Posterior vena cava (tissue), 2 donors: ENCODE measurements around the gene PLEKHA6. TPM values are rescaled to one million over a fixed set of nuclear protein-coding genes. Genes with fewer than 3 reads are reported as not detected.

Source experiments
- DNase-seq: peaks from one replicate; pipeline ENCODE4 v3.0.0-alpha.2; 2020; ENCODE audit warnings: low spot score
- intact Hi-C, 2 donors: fragments of 100-400 bp; cut with DNase I; formaldehyde crosslinking; loops; one replicate each; pipeline versions ENCODE4 v1.14.1 to v1.14.2; 2022 to 2023
- total RNA-seq, 2 donors: library from RNA; stranded (reverse); fragmentation: NEBNext Ultra II Directional; extraction: Animal tissue kit (Norgen Biotek cat#: 25700); gene quantifications; one replicate each; pipeline ENCODE4 v1.2.1, GENCODE V29; 2021
- donor health status: DM: yes; HTN: yes; CAD: no.
- donor health status: DM: yes; HTN: yes; CAD: no.

Gene PLEKHA6
- total RNA-seq, 2 donors from 2014 or later: 13.3 to 23.5 TPM

GRCh38 chr1:204360314-204360713 is 585 bp upstream of the PLEKHA6 start:
- intact Hi-C loops: loop anchor here (2.0 to 10.0 kb wide), 4 partner anchors 102 to 496 kb away; partner anchors contain the start of genes GOLT1A (in 1 of the 2) and SNRPE (in 1 of the 2)
- no peak for DNase-seq

GRCh38 chr1:204359131-204359473 is 627 bp downstream of the PLEKHA6 start:
- intact Hi-C loops: loop anchor here in 1 of 2 donors (10.0 kb wide), 1 partner anchor 114 kb away; no protein-coding TSS in a partner anchor
- no peak for DNase-seq

- intact Hi-C loops: loop anchor here in 1 of 2 donors (10.0 kb wide), 1 partner anchor 114 kb away; no protein-coding TSS in a partner anchor
- DNase-seq: no peak
Observed at GRCh38 chr1:204358605-204359004, 1.1 kb downstream of the PLEKHA6 start.

- intact Hi-C loops: loop anchor here in 1 of 2 donors (10.0 kb wide), 1 partner anchor 113 kb away; no protein-coding TSS in a partner anchor
- no peak for DNase-seq
Observed at GRCh38 chr1:204357551-204358490, 1.9 kb downstream of the PLEKHA6 start.

- no peak for DNase-seq
- intact Hi-C loops: loop anchor here in 1 of 2 donors (10.0 kb wide), 1 partner anchor 112 kb away; no protein-coding TSS in a partner anchor
Observed at GRCh38 chr1:204356997-204357396, 2.7 kb downstream of the PLEKHA6 start.

GRCh38 chr1:204355913-204356312 is 3.8 kb downstream of the PLEKHA6 start:
- no peak for DNase-seq
- intact Hi-C loops: loop anchor here in 1 of 2 donors (10.0 kb wide), 1 partner anchor 111 kb away; no protein-coding TSS in a partner anchor

GRCh38 chr1:204354579-204354978 is 5.2 kb downstream of the PLEKHA6 start:
- DNase-seq: no peak
- intact Hi-C loops: loop anchor here in 1 of 2 donors (10.0 kb wide), 1 partner anchor 110 kb away; no protein-coding TSS in a partner anchor

- intact Hi-C loops: loop anchor here in 1 of 2 donors (10.0 kb wide), 1 partner anchor 109 kb away; no protein-coding TSS in a partner anchor
- DNase-seq: no peak
Observed at GRCh38 chr1:204353213-204353910, 6.4 kb downstream of the PLEKHA6 start.

- DNase-seq: peak; percentile 95
- intact Hi-C loops: loop anchor here in 1 of 2 donors (10.0 kb wide), 1 partner anchor 106 kb away; no protein-coding TSS in a partner anchor
Observed at GRCh38 chr1:204350857-204351573, 8.7 kb downstream of the PLEKHA6 start.

GRCh38 chr1:204350312-204350711 is 9.4 kb downstream of the PLEKHA6 start:
- intact Hi-C loops: loop anchor here in 1 of 2 donors (10.0 kb wide), 1 partner anchor 106 kb away; no protein-coding TSS in a partner anchor
- no peak for DNase-seq

- DNase-seq: no peak
- intact Hi-C loops: loop anchor here in 1 of 2 donors (10.0 kb wide), 1 partner anchor 105 kb away; no protein-coding TSS in a partner anchor
Observed at GRCh38 chr1:204349602-204350001, 10.1 kb downstream of the PLEKHA6 start.

GRCh38 chr1:204348722-204349121 is 11.0 kb downstream of the PLEKHA6 start:
- intact Hi-C loops: no loop called here
- peak; percentile 94 for DNase-seq

- intact Hi-C loops: no loop called here
- no peak for DNase-seq
Observed at GRCh38 chr1:204348242-204348641, 11.5 kb downstream of the PLEKHA6 start.

GRCh38 chr1:204345941-204346645 is 13.6 kb downstream of the PLEKHA6 start:
- no peak for DNase-seq
- intact Hi-C loops: no loop called here

GRCh38 chr1:204345438-204345841 is 14.3 kb downstream of the PLEKHA6 start:
- intact Hi-C loops: no loop called here
- no peak for DNase-seq

- intact Hi-C loops: no loop called here
- no peak for DNase-seq
Observed at GRCh38 chr1:204344665-204345355, 14.9 kb downstream of the PLEKHA6 start.

GRCh38 chr1:204343802-204344201 is 15.9 kb downstream of the PLEKHA6 start:
- DNase-seq: no peak
- intact Hi-C loops: no loop called here

GRCh38 chr1:204343247-204343646 is 16.5 kb downstream of the PLEKHA6 start:
- intact Hi-C loops: no loop called here
- no peak for DNase-seq
